ENCODE data around the gene WDR6.
A peak's percentile ranks its signal among the peaks of the same experiment; 100 is the strongest.

The WDR6 gene

DNA sequence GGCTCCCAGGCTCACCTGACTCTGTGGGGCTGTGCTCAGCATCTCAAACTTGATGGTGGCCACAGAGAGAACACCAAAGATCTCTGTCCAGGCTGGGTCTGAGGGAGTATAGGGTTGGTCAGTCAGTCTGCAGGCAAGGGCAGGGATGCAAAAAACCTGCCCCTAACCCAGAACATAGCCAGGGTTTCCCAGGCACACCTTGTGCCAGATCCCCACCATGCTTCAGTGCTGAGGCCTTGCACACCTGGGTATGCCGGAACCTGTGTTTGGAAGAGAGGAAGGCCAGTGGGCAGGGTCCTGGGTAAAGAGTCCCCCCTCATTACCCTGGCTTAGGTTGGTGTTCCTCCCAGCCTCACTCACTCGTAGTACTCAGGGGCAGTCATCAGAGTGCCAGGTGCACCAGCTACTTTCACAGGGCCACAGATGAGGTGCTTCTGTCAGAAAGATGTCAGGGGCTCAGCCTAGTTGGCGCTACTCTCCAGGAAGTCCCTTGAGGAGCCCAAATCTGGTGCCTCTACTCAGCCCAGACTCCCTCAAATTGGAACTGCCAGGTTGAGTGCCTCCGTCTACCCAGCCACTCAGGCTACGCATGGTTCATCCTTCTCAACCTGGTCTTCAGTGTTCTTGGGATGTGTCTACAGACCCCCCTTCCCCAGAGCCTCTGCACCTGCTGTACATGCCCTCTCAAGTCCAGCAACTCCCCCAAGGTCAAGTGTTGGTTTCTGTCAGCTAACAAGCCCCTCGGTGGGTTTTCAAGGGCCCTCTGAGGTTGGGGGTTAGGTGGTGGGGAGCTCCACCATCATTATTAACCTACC lies 9.4 kb downstream of the WDR6 start:
- DNase-seq, result no peak

DNA sequence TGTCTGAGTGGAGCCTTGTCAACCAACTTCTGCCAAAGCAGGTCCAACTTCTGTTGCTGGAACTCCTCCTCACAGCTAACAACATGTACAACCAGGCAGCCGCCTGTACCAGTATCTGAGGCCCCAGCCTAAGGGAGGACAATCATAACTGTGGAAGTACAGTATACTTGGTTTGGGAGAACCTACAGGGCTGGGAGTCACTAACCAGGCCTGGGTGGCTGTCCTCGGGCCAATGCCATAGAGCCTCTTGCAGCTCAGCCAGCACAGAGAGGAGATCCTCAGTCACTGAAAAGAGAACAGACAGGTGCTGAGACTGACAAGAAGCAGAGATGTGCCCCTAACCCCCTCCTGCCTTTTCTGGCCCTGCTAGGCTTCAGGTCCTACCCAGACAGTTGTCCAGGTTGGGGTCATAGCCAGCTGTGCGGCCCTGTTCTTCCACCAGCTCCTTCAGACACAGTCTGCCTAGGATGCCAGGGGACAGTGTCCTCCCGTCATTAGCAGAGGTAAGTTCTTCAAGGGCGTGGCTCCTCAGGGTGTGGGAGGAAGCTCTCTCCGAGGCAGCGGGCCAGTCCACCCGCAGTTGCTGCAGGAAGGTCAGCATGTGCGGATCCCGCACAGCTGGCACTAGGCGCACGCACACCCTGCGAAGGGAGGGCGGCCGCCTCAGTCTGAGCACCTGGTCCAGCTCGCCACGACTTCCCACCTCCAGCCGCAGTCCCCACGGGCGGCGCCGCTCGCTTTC lies 10.2 kb downstream of the WDR6 start:
- no peak for DNase-seq

DNA sequence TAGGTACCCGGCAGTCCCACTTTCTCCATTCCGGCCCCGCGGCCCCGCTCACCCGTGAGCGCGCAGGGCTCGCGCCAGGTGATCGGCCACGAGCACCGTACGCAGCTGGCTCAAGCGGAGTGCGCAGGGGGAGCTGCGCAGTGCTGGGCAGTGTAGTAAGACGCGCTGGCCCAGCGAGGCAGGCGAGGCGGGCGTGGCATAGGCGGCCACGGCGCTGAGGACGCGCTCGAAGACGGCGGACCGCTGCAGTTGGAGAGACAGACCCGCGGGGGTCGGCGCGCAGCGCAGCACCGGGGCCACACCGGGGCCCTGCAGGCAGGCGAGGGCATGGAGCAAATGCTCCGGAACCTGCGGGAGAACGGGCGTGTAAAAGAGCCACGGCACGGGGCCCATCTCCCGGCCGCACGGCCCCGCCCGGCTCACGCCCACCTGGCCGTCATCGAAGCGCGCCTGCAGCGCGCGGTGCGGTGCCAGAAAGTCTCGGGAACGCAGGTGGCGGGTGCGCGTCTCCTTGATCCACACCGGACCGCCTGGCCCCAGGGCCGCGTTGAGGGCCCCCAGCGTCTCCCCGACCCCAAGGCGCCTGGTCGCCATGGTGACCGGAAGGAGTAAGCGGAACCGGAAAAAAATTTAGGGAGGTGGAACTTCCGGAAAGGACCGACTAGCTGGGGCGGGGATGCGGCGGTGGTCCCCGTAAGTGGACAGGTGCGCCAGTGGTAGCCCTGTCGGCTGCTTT lies 10.9 kb downstream of the WDR6 start, which contains the start of gene DALRD3:
Gene DALRD3 (minus strand): TSS at position 610 of the 736 bp plus-strand sequence. CDS start 16 bp downstream, at position 594.
- DNase-seq, result peak; percentile 69 to 71

DNA sequence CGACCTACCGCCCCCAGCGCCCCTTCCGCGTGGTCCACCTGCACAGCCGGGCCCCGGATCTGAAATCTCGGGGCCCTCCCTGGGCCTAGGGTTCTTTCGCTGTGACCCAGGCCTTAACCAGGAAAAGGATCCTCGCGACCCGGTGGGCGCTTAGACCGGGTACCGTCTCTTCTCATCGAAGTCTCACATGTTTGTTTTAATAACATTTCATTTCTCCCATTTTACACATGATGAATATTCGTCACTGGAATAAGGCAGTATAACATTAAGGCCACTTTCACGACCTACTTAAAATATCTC lies 11.5 kb downstream of the WDR6 start:
- DNase-seq, result no peak

DNA sequence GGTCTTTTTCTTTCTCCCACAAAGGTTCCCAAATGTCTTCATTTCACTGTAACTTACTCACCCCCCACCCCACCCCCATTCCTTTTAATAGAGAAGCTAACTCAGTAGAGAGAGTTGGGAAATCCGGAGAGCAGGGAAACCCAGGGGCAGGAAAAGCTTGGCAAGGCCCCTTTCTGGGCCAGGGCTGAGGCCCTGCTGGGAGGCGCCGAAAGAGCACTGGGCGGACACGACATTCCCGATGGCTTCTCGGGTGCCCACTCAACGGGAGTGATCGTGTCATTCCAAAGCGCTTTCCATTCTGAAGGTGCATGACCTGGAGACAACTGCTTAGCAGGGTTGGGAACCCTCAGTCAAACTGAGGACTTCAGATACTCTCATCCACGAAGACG lies 12.7 kb downstream of the WDR6 start:
- DNase-seq, result no peak

DNA sequence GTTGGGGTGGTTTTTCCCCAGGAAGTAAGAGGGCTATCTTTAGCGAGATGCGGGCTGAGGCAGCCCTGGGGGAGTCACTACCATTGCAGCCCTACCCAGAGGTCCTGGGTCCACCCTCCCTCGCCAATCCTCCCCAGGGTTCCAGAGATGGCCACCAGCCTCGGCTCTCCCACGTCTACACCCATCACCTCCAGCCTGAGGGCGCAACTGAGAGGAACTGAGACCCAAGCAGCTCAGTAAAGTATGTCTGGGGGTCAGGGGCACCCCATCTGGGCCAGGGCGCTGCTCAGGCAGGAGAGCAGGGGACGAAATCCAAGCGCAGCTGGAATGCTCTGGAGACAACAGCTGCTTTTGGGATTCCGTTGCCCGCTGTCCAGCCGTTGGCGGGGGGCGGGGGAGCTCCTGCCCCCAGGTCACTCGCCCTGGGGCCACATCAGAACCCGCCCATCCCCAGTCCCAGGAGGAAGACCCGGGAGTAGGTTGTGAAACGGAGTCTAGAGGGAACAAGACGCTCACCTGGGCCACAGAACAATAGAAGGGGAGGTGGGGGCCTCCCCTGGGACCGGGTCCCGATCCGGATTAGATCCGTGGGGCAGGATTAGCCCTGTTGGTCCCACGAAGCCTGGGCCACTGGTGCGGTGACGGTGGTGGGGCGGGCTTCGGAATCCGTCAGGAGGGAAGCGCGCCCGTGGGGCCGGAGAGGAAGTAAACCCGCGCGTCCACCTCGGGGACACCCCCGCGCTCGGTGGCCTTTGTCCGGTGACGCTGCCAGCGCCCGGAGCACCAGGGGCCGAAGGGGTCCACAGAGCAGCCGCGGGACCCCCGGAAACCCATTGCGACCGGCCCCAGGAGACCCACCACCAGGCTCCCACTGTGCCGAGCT lies 13.4 kb downstream of the WDR6 start:
- no peak for DNase-seq

DNA sequence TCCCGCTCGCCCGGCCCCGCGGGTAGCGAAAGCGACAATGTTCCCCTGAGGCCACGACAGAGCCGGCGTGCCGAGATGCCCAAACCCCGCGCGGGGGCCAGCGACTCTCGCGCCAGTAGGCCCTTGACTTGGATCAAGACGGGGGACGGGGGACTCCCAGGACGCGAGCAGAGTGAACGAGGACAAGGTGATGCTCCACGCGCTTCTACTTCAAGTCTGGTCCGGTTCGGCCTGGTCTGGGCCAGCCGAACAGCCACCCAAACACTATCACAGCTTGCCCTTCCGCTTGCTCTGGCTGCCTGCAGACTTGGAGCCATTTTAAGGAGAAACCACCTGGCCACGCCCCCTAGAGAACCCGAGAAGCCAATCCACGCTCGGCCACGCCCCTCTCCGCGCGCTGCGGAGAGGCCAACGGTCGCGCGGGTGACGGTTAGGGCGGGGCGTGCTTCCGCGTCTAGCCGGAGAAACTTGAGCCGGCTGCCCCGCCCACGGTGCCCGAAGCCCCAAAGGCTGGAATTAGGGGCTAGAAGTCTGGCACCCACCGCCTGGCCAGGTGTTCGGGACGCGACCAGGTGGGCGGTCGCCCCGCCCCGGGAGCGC lies 14.1 kb downstream of the WDR6 start:
- peak; percentile 91 to 95 for DNase-seq

DNA sequence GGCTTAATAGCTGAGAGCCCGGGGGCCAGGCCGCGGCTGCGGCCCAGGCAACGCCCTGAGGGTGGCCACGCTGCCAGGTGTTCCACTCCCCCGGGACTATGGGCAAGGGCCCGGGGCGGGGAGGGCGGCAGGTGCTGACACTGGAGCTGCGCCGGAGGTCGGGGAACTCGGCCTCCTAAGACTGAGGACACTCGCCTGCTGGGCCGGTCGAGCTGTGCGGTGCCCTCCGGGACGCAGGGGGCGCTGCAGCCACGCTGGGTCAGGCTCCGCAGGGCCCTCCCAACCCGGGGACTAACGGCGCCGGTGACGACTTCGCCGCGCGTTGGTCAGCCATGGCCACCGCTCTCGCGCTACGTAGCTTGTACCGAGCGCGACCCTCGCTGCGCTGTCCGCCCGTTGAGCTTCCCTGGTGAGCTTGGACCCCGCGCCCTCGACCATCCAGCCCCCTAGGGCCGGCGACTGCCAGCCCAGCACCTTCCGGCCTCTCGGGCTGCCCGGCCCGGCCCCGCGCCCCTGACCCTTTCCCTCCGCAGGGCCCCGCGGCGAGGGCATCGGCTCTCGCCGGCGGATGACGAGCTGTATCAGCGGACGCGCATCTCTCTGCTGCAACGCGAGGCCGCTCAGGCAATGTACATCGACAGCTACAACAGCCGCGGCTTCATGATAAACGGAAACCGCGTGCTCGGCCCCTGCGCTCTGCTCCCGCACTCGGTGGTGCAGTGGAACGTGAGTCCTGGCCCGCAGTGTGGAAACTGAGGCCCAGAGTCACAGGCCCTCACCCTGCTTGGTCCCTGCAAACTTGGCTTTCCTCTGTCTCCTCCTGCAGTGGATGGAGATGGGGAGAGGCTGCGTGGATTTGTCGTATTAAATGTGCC lies 14.9 kb downstream of the WDR6 start, which contains the start of gene NDUFAF3:
Gene NDUFAF3 (plus strand): TSS at position 309 of the 875 bp plus-strand sequence. CDS start 24 bp downstream, at position 333.
- DNase-seq, result peak; percentile 85 to 90

DNA sequence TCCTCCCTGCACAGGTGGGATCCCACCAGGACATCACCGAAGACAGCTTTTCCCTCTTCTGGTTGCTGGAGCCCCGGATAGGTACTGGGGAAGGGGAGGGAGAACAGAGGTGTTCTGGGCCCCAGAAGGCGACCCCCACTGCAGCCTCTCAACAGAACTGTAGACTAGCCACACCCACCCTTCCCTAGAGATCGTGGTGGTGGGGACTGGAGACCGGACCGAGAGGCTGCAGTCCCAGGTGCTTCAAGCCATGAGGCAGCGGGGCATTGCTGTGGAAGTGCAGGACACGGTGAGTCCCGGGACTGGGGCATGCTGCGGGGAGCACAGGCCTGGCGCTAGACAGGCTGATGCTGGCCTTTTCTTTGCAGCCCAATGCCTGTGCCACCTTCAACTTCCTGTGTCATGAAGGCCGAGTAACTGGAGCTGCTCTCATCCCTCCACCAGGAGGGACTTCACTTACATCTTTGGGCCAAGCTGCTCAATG lies 15.5 kb downstream of the WDR6 start:
- DNase-seq, result no peak

DNA sequence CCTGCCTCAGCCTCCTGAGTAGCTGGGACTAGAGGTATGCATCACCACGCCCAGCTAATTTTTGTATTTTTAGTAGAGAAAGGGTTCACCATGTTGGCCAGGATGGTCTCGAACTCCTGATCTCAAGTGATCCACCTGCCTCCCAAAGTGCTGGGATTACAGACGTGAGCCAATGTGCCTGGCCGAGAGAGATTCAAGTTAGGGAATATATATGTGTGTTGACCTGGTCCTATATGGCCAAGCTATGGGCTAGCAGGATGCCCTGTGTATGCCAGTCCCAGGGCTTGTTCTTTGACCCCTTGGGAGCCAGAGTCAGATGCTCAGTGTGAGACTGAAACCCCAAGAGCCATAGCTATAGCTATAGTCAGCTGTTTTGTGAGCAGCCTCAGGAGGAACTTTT lies 16.6 kb downstream of the WDR6 start:
- DNase-seq, result no peak

DNA sequence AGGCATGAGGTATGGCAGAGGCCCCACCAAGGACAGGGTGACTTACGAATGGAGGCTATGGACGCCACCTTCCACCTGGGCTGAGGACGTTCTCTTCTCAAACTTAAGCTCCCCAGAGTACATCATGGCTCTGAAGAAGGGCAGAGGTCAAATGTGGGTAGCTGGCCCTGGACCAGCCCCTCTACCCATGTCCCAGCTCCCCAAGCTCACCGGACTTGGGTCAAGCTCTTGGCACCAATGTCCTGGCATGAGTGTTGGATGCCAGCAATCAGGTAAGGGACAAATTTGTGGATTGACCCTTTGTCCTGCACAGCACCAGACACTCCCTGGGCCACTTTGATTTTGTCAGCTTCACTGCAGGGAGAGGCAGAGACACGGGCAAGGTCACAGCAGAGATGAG lies 17.3 kb downstream of the WDR6 start:
- DNase-seq, result no peak

DNA sequence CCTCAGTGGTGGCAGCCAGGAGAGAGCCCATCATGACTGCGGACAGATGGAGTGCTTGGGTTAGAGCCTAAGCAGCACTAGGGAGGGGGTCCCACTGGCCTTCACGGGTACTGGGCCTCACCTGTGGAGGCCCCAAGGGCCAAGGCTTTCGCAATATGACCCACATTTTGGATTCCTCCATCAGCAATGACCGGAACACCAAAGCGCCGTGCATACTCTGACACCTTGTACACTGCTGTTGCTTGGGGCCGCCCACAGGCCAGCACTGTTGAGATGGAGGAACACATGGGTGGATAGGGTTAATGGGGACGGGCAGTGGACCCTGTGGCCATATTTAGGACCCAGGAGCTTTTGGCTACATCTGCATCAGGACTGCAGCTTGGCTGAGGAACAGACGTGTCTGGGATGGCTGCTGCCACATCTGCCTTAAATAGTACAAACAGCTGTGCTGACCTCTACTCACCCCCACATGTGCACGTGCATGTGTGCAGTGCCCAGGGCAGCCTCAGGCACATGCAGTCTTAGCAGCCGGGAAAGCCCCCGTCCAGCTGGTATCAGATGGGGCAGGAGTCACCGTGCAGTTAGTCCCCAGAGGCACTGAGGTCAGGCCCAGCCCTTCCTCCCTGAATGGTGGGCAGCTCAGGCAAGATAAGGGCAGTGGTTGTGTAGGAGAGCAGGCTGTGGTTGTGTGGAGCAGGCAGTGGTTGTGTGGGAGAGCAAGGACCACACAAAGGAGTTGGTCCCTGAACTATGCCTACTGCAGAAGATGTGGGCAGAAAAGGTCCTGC lies 18.0 kb downstream of the WDR6 start:
- no peak for DNase-seq

DNA sequence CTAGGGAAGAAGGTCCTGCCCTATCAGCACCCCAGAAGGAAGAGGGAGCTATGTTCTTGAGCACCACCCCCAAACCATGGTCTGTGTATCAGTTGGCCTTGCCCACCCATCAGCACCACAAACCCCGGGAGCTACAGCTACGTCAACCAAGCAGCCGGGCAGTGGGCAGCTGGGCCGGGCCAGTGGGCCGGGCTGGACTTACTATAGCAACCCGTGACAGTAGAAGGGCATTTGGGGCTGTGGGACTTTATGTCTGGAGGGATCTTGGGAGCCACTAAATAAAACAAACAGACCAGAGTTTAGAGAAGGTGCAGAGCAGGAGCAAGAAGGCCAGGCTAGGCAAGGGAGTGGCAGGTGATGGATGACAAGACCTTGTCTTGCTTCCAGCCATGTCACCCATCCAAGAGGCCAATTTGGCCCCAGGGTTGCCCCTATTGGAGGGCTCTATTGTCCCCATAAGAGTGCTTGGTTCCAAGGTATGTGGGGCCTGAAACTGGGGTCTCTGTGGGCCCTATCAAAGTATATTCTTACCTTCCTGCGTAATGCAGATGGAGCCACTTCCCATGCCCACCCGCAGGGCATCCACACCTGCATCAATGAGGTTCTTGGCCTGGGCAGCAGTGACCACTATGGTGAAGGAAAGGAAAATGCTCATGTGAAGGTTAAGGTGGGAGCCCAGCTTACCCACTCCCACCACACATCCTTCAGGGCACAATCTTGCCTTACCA lies 18.8 kb downstream of the WDR6 start:
- DNase-seq, result no peak

DNA sequence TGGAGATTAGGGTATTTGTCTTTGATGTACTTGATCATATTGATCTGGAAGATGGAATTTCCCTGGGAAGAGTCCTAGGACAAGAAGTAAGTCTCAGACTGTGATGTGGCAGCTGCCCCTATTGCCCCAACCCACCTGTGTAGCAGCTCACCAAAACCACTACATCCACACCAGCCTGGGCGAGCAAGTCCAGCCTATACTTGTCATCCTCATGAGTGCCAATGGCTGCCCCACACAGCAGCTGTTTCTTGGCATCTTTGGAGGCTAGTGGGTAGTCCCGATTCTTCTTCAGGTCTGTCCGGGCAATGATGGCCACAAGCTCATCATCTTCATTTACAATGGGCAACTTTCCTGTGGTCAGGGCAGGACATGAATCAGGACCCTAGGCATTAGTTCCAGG lies 19.3 kb downstream of the WDR6 start:
- no peak for DNase-seq

DNA sequence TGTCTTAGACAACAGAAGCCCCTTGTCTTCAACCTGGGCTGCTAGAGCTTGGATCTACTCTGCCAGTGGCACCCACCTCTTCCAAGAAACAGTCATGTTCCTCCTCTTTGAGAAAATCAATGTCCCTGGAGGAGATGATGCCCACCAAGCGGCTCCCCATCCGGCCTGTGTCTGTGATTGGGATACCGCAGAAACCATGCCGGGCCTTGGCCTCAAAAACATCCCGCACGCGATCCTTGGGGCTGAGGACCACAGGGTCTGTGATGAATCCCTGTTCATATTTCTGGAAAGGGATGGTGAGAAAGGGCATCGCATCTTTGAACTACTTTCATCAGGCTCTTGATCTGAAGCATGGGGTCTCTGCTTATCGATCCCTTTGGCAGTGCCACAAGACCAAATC lies 20.4 kb downstream of the WDR6 start:
- DNase-seq, result no peak

DNA sequence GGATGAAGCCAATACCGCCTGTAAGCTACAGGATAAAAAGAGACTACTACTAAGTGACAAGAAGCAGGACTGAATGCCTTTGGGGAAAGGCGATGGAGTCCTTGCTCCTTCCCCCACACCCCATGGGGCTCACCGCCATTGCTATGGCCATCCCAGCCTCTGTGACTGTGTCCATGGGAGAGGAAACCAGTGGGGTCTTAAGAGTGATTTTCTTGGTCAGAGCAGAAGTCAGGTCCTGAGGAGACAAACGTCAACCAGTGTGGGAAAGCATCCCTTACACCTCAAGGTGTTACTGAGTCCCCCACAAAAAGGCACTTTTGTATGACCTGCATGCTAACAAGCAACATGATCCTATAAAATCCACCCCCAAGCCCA lies 21.1 kb downstream of the WDR6 start:
- DNase-seq, result no peak

DNA sequence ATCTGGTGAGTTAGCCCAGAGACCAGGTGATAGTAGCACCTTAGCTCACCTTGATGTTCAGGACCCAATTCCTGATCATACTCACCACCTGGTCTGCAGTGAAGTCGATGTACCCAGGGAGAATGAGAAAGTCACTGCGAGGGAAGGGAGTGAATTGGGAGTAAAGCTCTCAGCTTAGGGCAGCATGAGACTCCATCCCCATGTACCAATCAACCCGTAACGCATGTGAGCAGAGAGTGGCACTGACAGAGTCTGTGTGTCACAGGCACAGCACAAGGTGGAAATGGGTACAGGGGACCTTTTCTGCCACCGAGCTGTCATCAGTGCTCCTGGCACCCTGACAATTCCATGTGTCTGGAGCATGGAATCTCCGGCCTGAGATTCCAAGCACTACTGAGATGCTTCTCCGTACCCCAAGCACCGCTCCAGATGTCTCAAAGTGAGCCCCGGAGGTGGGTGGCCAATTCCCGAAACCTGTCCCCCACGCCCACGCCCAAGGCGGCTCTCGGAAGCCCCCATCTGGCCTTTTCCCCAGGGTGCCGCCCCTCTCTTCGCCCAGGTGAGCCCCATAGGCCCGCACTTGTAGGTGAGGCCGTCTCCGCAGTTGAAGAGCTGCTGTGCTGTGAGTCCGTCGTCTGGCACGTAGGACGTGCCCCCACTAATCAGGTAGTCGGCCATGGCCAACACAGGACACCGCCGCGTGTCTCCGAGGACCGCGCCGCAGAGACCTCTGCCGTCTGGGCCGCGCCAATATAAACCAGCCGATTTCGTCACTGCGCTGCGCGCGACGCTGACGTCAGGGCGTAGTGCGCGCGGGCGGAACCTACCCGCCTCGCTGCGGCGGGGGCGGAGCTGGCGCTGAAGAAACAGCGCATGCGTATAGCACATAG lies 21.7 kb downstream of the WDR6 start, which contains the start of gene IMPDH2:
Gene IMPDH2 (minus strand): TSS at position 726 of the 890 bp plus-strand sequence. CDS start 48 bp downstream, at position 678.
- peak; percentile 84 to 90 for DNase-seq

DNA sequence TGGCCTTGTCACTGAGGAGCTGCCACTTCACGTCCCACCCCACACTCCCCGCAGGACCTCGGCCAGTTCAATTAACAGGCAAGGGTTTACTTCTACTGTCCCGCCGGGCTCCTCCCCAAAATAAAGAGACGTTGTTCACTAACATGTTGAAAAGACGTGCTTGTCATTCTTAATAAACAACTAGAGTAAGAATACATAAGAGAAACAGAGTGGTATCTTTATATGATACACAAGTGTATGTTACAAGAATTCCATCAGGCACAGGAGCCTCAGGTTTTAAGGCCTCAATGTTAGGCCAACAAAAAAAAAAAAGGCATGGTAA lies 22.3 kb downstream of the WDR6 start:
- DNase-seq, result no peak

All from NCI-H1930 (cell line).